Endothelial cell of umbilical vein (primary cell): Measurements from ENCODE around the gene GJA1.

Experiments used
- CTCF ChIP-seq, 2 donors: IDR thresholded peaks; 1 replicate in 1 of 2; 2 replicates in 1 of 2; pipeline ENCODE4 v1.5.1; 2011; ENCODE audit warnings: low read length in 2 of 2, mild to moderate bottlenecking in 2 of 2, moderate library complexity in 2 of 2, control low read depth in 1 of 2, inconsistent platforms in 1 of 2, low read depth in 1 of 2; ENCODE audit not compliant: insufficient read depth in 1 of 2; ENCODE audit errors: extremely low read depth in 1 of 2
- EZH2 ChIP-seq: IDR thresholded peaks from 2 replicates; pipeline ENCODE4 v1.6.1; 2012; ENCODE audit warnings: borderline replicate concordance, low read depth, mild to moderate bottlenecking, moderate library complexity, low read length, inconsistent platforms; ENCODE audit not compliant: severe bottlenecking
- FOS ChIP-seq: IDR thresholded peaks from 2 replicates; pipeline ENCODE4 v1.6.1; 2011; ENCODE audit warnings: mild to moderate bottlenecking, low read length, moderate library complexity, borderline replicate concordance; ENCODE audit not compliant: insufficient read depth
- GATA2 ChIP-seq: IDR thresholded peaks from 2 replicates; pipeline ENCODE4 v1.7.0; 2011; ENCODE audit warnings: low read depth, mild to moderate bottlenecking, moderate library complexity, mixed read lengths, low read length; ENCODE audit not compliant: insufficient read length, insufficient read depth
- MYC ChIP-seq: IDR thresholded peaks from one replicate; pipeline ENCODE4 v1.6.1; 2011; ENCODE audit warnings: mild to moderate bottlenecking, low read depth, low read length
- POLR2A ChIP-seq: IDR thresholded peaks from 2 replicates; pipeline ENCODE4 v1.6.1; 2012; ENCODE audit warnings: low read depth, mild to moderate bottlenecking, control low read depth, low read length
- POLR2AphosphoS5 ChIP-seq: IDR thresholded peaks from 2 replicates; pipeline ENCODE4 v1.6.1; 2012; ENCODE audit warnings: low read depth, mild to moderate bottlenecking, control low read depth, low read length, moderate library complexity; ENCODE audit not compliant: insufficient read depth

DNA sequence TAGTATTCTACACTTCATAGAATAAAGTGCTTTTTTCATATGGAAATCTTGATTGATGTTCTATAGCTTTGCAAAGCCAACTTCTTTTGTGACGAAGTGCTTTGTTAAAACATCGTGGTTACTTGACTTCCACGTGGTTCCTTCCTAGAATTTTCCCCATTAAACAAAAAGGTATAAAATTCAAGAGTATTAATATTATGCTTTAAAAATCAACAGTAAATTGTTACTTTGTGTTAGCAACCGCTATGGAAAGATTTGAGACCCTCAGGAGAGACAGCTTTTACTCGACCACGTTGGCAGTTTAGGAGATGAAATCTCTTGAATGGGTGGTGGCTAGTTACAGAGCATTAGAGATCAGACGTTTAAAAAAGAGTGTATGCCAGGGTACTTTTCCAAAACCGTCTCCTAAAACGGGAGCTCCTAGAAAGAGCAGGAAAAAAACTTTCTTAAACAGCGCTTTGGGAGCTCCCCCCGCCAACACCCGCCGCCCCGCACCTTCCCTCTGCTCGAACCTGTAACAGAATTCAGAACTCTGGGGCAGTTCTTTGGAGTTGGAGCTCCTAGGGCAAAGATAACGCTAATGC, 920 bp downstream of the GJA1 start:
- TF ChIP-seq GATA2, result no peak
- TF ChIP-seq CTCF (IDR thresholded peaks at IDR 0.05; ENCODE audit: extremely low read depth in 1 of 2, insufficient read depth in 1 of 2, low read depth in 1 of 2, low read length in 2 of 2), result no peak
- no peak for TF ChIP-seq POLR2AphosphoS5
- no peak for TF ChIP-seq FOS
- TF ChIP-seq POLR2A, result no peak
- no peak for TF ChIP-seq EZH2
- TF ChIP-seq MYC, result no peak
